Neural cell (in vitro differentiated cells): ENCODE data around the gene OR9Q2.

ENCODE experiments used
- POLR2AphosphoS5 ChIP-seq: IDR thresholded peaks from 2 replicates; pipeline ENCODE4 v1.6.1; 2012
- REST ChIP-seq: IDR thresholded peaks from 2 replicates; pipeline ENCODE4 v1.6.1; 2012; ENCODE audit warnings: borderline replicate concordance

- no peak for TF ChIP-seq POLR2AphosphoS5
- TF ChIP-seq REST, result no peak
These were observed 10.4 kb upstream of the OR9Q2 start for GRCh38 chr11:58178444-58178843.
